GDM1 (cell line): Measurements from ENCODE around the gene ITPK1.

Experiments
- DNase-seq: peaks from one replicate; lab custom pipeline; 2025; lab: John Stamatoyannopoulos, UW

ITPK1 gene

DNA sequence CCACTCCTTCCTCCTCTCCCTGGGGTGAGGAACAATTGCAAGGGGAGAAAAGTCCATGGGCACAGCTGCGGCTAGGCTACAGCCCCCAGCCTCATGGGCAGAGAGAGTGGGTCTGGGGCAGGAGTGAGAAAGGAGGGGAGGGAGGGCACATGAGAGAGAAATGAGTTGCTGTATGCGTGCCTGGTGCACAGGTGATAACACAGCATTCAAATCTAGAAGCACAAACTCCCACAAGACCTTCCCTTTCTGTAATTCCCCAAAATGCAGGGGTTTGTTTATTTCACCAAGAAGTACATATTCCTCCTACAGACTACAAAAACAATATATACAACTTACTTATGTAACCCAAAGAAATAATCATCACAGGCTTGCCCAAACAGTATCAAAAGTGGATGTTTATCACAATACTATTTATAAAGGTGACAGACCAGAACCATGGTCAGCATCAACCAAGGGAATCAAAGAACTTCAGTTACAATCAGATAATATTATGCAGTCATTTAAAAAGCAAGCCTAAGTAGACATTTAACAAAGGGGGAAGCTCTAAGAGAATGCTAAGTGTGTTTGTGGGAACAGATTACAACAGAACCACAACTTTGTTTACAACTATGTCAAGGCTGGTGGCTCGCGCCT is 54.2 kb downstream of the ITPK1 start:
- no peak for DNase-seq

DNA sequence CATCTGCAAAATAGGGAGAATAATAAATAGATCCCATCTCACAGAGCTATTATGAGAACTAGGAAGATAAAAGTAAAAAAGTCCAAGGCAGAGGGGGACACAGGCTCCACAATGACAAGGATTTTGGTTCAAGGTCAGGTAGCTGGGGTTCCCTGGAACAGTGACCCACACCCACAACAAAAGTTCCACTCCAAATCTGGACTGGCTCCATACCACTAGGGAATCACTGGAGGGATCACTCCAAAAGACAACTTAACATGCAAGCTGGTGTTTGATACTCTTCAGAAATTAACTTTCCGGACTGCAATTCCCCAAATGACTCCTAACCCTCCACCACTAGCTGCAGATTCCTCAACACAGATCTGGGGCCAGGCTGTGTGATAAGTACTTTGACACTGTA is 54.9 kb downstream of the ITPK1 start:
- no peak for DNase-seq

DNA sequence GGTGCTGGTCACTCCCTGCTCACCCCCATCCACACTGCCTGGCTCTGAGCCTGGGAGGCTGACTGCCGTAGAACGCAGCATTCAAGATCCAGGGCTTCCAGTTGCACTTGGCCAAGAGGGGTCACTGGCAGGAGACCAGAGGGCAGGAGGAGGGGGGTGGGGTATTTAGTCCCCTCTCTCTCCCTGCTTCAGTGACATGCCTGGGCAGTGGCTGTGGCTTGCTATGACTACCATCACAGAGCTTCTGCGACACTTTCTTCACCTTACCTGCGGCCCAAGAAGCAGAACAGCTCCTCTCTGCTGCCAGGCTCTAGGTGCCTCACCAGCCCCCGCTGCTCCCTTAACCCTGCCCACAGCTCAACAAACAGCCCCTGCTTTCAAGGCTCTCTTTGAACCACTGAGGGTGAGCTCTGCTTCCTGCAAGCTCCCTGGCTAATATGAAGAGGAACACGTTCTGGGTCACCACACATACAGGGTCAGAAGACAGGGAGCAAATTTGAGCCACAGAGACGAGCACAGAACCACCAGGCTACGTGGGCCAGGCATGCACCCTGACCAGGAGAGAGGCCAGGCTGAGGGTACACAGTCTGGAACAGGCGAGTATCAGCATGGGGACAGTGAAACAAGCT is 55.7 kb downstream of the ITPK1 start:
- DNase-seq = peak; percentile 42

DNA sequence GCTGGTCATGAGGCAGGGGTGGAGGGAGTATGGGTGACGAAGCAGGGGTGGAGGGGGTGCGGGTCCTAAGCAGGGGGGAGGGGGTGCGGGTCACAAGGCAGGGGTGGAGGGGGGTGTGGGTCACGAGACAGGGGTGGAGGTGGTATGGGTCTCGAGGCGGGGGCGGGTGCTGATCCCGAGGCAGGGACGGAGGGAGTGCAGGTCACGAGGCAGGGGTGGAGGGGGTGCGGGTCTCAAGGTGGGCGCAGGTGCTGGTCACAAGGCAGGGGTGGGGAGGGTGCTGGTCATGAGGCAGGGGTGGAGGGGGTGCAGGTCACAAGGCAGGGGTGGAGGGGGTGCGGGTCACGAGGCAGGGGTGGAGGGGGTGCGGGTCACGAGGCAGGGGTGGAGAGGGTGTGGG is 56.5 kb downstream of the ITPK1 start:
- DNase-seq = no peak

DNA sequence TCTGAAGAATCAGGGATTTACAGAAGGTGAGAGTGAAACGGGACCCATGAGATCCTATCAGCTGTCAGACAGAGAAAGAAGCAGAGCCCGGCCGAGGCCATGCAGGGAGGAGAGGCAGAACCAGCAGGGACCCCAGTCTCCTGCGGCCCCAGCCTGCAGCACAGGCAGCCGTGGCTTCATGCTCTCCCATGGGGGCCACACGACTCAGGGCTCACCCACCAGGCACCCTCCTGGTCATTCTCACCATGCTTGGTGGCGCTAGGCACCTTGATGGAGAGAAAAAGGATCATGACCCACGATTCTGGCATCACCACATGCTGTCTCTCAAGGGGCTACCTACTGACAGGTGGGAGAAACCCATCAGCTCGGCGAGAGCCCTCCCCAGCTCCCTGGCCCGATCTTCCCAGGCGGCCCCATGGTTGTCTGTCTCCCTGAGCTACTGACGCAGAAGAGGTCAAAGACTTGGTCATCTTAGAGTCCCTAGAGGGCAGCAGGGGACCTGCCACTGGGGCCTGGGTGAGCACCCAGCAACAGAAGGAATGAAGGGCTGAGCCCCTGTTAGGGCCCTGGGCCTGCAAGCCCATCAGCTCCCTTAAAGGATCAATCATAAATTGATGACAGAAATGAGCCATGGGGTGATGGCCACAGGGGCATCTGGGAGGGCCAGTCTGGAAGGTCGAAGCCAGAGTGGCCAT is 58.0 kb downstream of the ITPK1 start:
- no peak for DNase-seq

DNA sequence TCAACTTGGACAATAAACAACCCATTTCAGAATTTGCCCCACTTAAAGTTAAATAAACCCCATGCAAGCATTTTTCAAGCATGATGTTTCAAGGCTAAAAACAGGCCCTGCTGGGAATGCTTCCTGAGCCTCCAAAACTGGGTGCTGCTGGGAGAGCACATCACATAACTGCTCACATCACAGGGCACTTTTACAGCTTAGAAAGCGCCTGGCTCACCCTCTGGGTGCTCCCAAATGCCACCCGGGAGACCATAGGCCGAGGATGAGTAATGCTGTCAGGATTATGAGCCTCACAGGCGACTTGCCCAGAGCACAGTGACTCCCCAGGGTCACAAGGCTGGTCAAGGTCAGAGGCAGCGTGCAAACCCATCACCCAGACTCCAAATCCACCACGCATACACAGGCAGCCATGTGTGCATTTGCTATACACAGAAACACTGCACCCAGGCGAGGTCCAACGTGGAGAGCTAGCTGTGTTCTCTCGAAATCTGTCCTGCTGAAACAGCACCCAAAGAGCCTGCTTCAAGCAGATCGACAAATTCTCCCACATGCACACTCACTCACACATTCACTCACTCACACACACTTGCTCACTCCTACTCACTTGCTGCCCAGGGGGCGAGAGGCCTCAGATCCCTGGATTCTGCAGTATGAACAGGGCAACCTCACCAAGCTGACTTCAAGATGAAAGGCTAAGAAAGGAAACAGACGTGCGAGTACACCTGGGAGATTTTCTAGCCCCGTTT is 58.7 kb downstream of the ITPK1 start:
- no peak for DNase-seq

DNA sequence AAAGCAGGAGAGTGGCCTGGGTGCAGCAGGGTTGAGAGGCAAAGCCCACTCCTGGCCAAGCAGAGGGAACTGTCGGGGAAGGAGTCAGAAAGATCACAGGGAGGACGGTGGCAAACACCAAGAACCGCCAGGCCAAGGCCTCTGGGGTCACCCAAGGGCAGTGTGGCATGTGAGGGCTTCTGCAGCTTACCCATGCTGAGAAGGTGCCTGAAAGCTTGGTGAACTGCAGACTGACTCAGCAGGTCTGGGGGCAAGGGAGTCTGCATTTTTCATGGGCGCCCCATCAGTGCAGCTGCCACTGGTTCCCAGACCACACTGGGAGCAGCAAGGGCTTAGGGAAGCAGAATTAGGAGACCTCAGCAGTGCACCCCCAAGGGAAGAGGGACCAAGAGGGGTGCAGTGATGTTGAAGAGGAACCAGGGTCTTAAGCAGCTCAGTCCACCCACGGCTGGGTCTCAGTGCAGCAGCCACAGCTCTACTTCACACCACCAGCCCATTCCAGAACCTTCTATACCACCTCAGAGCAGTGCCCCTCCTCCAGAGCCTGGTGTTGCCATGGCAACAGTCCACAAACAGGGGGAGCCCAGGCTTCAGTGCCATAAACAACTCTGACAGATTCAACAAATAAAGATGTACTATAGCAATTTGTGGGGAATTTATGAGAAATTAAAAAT is 59.4 kb downstream of the ITPK1 start:
- no peak for DNase-seq

DNA sequence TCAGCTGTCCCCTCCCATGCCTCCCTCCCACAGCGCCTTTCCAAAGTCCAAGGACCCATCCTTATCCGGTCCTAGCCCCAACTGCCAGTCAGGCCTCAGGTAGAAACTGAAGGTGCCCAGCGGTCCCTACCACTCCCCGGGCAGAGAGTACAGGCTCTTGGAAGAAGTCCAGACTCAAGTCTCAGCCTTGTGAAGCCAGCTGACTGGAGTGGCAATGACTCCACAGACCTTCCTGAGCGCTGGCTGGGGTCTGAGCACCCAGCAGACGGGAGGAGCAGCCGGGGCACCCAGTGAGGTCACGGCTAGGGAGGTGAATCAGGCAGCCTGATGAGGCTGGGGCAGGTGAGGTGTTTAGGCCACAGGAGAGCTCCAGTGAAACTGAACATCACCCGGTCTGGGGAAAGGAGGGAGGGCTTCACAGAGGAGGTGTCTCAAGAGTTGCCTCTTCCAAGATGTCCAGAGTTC is 60.0 kb downstream of the ITPK1 start:
- DNase-seq = no peak

DNA sequence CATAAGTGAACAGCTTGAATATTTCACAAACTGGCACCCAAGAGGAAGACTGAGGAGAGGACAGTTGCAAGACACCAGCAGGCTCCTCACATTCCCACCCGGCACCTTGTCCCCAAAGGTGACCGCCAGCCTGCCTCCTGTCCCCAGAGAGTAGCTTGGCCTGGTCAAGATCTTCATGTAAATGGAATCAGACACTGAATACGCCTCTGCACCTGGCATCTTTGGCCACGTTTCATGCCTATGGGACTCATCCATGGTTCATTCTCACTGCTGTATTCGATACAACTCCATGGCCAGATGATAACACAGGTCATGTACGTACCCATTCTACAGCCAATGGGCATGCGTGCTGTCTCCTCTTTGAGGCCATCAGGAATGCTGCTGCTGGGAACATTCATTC is 60.8 kb downstream of the ITPK1 start:
- DNase-seq = no peak

DNA sequence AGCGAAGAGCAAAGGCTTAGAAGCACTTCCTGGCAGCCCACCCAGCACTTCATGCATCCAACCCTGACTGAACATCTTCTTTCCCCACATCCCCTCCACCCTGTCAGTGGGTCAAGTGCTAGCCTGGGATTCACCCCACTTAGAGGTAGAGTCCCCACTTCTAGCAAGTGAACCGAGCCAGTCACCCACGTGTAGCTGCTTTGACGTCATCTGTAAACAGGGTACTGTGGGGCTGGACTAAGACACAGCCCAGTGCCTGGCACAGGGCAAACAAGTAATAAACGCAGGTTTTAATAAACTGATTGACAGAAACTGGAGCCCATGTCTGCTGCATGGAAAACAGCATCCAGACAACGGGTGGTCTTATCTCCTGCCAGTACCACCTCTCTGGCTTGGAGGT is 61.7 kb downstream of the ITPK1 start:
- no peak for DNase-seq

DNA sequence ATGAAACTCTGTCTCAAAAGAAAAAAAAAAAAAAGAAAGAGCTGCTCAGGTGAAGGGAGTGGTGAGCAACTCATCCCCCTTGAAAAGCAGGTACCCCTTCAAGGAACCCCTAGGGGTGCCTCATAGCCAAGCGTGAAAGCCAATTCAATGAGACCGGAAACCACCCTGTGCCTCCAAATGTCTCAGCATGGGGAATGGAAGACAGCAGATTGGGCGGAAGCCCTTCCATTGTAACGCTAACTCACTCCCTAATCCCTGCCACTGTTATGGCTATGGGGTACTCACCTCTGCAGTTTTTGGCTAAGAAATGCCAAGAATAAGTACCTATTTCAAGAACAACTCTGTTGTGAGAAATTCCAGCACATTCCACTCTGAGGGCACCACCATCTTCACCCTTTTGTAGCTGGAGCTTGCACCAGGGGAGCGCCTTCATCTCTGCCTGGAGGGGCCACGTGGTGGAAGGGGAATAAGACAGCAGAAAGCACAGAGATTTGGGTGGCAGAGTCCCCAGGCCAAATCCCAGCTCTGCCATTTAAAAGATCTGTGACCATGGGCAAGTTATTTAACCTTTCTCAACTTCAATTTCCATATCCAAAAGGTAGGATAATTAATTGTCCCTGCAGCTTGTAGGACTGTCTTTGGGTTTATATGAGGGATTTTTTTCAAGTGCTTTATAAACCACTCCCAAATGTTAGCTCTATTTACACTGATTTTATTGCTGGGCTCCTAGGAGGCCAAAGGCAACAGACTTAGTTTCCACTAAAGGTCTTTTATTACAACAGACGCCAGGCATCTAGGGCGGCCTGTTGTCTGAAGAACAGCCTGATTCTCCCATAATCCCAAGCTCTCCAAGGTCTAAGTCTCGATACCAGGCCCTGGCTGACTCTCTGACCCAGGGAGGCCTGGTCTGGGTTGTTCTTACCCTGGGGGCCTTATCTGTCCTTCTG is 63.9 kb downstream of the ITPK1 start:
- no peak for DNase-seq

DNA sequence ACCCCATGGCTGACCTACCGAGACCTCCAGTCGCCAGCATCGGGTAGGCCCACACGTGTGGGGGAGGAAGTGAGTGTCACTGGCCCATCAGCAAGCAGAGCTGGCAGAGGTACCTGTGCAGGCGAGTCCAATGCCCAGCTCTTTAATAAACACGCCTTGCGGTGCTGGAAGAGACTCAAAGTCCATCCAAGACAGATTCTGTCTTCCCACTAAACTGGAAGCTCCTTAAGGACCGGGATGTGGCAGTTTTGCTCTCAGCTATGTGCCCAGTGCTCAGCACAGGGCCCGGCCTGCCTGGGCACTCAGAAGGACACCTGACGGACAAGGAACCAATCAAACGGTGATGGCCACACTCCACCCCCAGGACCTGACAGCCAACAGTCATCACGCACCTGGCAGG is 65.0 kb downstream of the ITPK1 start:
- DNase-seq = no peak

DNA sequence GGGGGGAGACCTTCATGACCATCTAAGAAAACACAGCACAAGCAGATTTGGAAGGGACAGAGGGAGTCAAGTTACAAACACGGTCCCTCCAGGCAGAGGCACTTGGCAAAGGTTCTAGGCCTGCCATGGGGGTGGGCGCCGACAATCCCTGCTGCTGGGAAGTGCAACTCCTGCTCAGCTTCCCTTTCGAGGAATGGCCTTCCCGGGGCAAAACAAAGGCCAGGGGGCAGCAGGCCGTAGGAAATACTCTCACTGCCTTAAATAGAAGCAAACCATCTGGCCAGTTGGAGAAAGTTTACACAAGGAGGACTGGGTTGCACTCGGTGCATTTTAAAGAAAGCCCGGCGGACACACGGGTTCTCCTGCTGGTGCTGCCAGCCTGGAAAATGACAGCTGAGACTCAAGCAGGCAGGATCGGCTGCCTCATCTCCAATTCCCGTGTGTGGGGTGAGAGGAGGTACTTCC is 65.8 kb downstream of the ITPK1 start:
- no peak for DNase-seq

DNA sequence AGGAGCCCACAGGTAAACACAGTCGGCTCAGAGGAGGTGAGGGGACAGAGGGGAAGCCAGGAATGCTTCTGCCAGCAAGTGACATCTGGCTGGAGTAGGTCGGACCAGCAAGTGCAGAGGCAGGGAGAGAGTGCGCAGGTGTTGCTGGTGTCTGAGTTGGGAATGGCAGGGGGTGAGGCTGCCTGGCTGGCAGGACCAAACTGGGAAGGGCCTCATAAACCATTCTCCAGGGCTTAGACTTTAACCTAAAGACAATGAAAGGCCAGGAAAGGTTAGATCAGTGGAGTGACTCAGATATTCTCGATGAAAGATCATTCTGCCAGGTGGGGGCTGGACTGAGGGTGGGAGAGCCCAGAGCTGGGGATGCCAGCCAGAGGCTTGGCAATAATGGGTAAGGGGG is 66.4 kb downstream of the ITPK1 start:
- DNase-seq = no peak

DNA sequence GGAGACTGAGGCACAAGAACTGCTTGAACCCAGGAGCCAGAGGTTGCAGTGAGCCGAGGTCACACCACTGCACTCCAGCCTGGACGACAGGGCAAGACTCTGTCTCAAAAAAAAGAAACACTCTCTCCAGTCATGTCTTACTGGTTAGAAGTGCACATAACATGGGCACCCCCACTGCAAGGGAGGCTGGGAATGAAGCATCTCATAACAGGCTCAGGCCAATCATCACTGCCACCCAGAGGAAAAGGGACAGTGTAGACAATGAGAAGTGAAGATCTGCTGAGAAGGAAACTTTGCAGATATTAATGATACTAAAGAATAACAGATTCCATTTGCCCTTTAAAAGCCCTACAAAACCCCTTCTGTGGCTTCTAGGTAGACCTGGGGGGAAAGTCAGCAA is 66.9 kb downstream of the ITPK1 start:
- DNase-seq = no peak

DNA sequence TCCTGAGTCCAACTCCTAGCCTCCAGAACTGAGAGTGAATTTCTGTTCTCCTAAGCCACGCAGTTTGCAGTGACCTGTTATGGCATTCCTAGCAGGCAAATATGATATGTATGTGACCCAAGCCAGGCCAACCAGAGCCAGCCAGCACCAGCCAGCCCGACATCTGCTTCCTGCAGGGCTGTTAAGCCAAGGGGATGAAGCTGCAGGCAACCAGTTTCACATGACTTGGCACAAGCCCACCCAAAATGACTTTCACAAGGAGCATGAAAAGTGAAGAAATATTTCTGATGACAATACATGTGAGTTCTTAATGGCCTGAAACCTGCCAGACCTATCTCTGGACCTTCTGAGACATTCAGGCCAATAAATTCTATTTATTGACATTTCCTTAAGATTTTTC is 68.1 kb downstream of the ITPK1 start:
- DNase-seq = no peak

DNA sequence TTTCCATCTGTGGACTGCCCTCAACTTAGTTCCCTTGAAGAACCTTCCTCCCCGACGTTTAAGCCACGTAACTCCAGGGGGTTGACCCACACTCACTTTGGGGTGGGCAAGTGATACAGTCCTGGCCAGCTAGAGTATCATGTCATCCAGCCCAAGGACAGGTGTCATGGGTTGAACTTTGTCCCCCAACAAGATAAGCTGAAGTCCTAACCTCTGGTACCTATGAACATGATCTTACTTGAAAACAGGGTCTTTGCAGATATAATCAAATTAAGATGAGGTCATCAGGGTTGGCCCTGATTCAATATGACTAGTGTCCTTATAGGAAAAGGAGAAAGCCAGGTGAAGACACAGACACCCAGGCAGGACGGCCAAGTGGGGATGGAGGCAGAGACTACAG is 68.6 kb downstream of the ITPK1 start:
- no peak for DNase-seq

DNA sequence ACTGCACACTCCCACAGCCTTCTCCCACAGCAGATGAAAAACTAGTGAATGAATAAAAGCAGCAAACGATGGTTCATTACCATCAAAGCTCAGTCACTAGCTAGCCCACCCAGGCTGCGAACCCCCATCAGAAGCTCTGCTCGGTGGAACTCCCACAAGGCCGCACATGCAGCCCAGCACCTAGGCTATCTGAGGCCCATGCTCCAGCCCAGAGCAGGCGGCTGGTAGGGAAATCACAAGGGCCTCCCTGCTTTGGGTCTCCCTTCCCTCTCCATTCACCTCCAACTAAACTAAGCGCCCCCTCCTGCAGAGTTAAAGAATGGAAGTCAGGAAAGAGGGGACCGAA is 69.0 kb downstream of the ITPK1 start:
- no peak for DNase-seq

DNA sequence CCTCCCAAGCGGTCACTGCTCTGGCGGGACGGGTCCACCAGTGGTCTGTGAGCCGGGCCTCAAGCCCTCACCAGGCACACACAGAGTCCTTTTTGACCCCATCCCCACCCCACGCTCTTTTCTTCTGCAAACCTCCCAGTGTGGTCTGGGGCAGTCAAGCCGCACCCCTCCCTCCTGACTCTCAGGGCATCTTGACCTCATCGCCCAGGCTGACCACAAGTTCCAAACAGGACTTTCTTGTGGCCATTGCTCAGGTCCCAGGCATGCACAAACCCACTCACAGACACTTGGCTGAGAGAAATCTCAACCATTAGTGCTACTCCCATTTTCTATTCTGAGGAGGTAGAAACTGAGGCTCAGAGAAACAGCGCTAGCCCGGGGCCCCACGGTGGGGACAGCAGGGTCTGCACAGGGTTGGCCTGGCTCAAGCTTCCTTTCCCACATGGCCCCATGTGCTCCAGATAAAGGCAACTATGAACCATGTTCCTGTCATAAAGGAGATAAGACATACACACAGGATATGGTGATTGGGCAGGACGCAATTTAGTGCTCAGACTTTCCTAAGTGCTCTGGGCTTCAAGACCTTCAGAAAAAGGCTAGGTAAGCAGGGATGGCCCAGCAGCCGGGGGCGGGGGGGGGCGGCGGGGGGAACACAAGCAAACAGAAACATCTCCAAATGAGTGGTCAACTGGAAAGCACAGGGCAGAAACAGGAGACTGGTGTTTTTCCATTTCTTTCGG is 69.6 kb downstream of the ITPK1 start:
- DNase-seq = no peak

DNA sequence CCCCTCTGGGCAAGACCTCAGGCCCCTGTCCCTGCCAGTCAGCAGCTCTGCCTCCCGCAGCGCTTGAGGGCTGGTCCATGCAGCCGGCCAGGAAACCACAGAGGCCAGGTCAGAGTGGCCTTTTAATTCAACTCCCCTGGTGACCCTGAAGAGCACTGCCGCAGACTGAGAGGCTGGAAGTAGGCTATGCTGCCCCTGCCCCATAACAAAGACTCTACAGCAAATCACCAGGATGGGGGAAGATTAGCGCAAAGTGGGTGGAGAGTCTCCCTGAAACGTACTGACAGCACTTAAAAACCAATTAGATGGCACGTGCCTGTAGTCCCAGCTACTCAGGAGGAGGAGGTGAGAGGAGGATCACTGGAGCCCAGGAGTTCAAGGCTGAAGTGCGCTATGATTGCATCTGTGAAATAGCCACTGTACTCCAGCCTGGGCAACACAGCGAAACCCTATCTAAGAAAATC is 70.5 kb downstream of the ITPK1 start:
- no peak for DNase-seq
